Thoracic aorta (tissue), 2 donors: ENCODE measurements around the gene CHD6. TPM values are rescaled to one million over a fixed set of nuclear protein-coding genes. Genes with fewer than 3 reads are reported as not detected.

Experiments used
- ATAC-seq: fragments of 150-250 bp; one replicate; pipeline ENCODE4 v1.8.0; 2017; ENCODE audit warnings: low read depth; ENCODE audit not compliant: insufficient number of reproducible peaks, low FRiP score
- DNase-seq: peaks from one replicate; pipeline ENCODE4 v3.0.0-alpha.2; 2020; ENCODE audit warnings: low spot score
- H3K27ac ChIP-seq, 2 donors: fragments of 200-600 bp; sonication (generic); 1 replicate in 1 of 2; 2 replicates in 1 of 2; pipeline ENCODE4 v1.5.1; 2016; ENCODE audit warnings: mild to moderate bottlenecking in 2 of 2, moderate library complexity in 2 of 2
- H3K27me3 ChIP-seq: fragments of 200-600 bp; sonication (generic); replicated peaks from 2 replicates; pipeline ENCODE4 v1.6.0; 2016; ENCODE audit warnings: mild to moderate bottlenecking; ENCODE audit not compliant: insufficient read depth
- H3K36me3 ChIP-seq: fragments of 200-600 bp; sonication (generic); one replicate; pipeline ENCODE4 v1.5.1; 2016
- H3K4me1 ChIP-seq, 2 donors: fragments of 200-600 bp; sonication (generic); 1 replicate in 1 of 2; 2 replicates in 1 of 2; pipeline versions ENCODE4 v1.5.1 to v1.6.0; 2016; ENCODE audit warnings: low read depth in 2 of 2, mild to moderate bottlenecking in 1 of 2; ENCODE audit not compliant: control insufficient read depth in 1 of 2
- H3K4me3 ChIP-seq: fragments of 200-600 bp; sonication (generic); 2 replicates; pipeline ENCODE4 v1.5.1; 2016; ENCODE audit warnings: mild to moderate bottlenecking
- H3K9me3 ChIP-seq: fragments of 200-600 bp; sonication (generic); 2 replicates; pipeline ENCODE4 v1.5.1; 2016
- CTCF ChIP-seq: fragments of 200-600 bp; sonication (generic); IDR thresholded peaks from one replicate; pipeline ENCODE4 v1.5.1; 2019; ENCODE audit warnings: antibody characterized with exemption
- total RNA-seq, 2 donors: library from RNA; depleted of rRNA; stranded (reverse); fragments of >200 nt; gene quantifications; one replicate each; pipeline versions ENCODE4 v1.1.0 to v1.2.3, GENCODE V29; 2016

The CHD6 gene
- total RNA-seq, 2 donors from 2014 or later, result 43.9 to 44.6 TPM

GRCh38 chr20:41617059-41617901 lies 897 bp downstream of the CHD6 start:
- peak overlapping the region in 1 of 2 donors; percentile 56 for H3K27ac ChIP-seq
- peaks cover 36 to 49% of the 10 kb centered on the region in 2 donors for H3K4me1 ChIP-seq
- no peaks in the 10 kb centered on the region for H3K36me3 ChIP-seq
- H3K9me3 ChIP-seq, result no peaks in the 10 kb centered on the region
- ATAC-seq (no peak), DNase-seq (no peak)
- H3K27me3 ChIP-seq, result no peaks in the 10 kb centered on the region
- peak overlapping the region; percentile 89 for H3K4me3 ChIP-seq
- TF ChIP-seq CTCF, result no peak

- Histone ChIP-seq H3K27me3 (no peaks in the 10 kb centered on the region), H3K27ac (no peak overlapping the region), H3K9me3 (no peaks in the 10 kb centered on the region), H3K36me3 (no peaks in the 10 kb centered on the region), H3K4me3 (no peak overlapping the region), H3K4me1 (peaks cover 40 to 59% of the 10 kb centered on the region in 2 donors)
- ATAC-seq, result no peak
- no peak for TF ChIP-seq CTCF
- DNase-seq, result no peak
These were observed 1.9 kb downstream of the CHD6 start for GRCh38 chr20:41616228-41616627.

GRCh38 chr20:41615676-41616075 lies 2.5 kb downstream of the CHD6 start:
- no peaks in the 10 kb centered on the region for H3K36me3 ChIP-seq
- H3K9me3 ChIP-seq, result no peaks in the 10 kb centered on the region
- TF ChIP-seq CTCF, result no peak
- ATAC-seq (no peak), DNase-seq (no peak)
- H3K4me3 ChIP-seq, result no peak overlapping the region
- H3K4me1 ChIP-seq, result peaks cover 40 to 59% of the 10 kb centered on the region in 2 donors
- no peak overlapping the region for H3K27ac ChIP-seq
- H3K27me3 ChIP-seq, result no peaks in the 10 kb centered on the region

GRCh38 chr20:41615110-41615509 lies 3.1 kb downstream of the CHD6 start:
- H3K4me1 ChIP-seq, result peaks cover 40 to 59% of the 10 kb centered on the region in 2 donors
- no peaks in the 10 kb centered on the region for H3K9me3 ChIP-seq
- DNase-seq (no peak), ATAC-seq (no peak)
- H3K36me3 ChIP-seq, result no peaks in the 10 kb centered on the region
- H3K4me3 ChIP-seq, result no peak overlapping the region
- no peak for TF ChIP-seq CTCF
- H3K27me3 ChIP-seq, result no peaks in the 10 kb centered on the region
- H3K27ac ChIP-seq, result no peak overlapping the region

GRCh38 chr20:41613321-41613720 lies 4.9 kb downstream of the CHD6 start:
- Histone ChIP-seq H3K4me1 (peaks cover 37 to 70% of the 10 kb centered on the region in 2 donors), H3K9me3 (no peaks in the 10 kb centered on the region), H3K27me3 (no peaks in the 10 kb centered on the region), H3K27ac (no peak overlapping the region), H3K36me3 (no peaks in the 10 kb centered on the region), H3K4me3 (no peak overlapping the region)
- no peak for TF ChIP-seq CTCF
- DNase-seq (no peak), ATAC-seq (no peak)
